ENCODE data around the gene LST1. TPM values are rescaled to one million over a fixed set of nuclear protein-coding genes. Genes with fewer than 3 reads are reported as not detected.

Gene LST1
- total RNA-seq, 3 donors from 2014 or later (not counting 1 experiment from before 2014, with no cell fraction given) = 25.4 to 120 (median 50.5) TPM

DNA sequence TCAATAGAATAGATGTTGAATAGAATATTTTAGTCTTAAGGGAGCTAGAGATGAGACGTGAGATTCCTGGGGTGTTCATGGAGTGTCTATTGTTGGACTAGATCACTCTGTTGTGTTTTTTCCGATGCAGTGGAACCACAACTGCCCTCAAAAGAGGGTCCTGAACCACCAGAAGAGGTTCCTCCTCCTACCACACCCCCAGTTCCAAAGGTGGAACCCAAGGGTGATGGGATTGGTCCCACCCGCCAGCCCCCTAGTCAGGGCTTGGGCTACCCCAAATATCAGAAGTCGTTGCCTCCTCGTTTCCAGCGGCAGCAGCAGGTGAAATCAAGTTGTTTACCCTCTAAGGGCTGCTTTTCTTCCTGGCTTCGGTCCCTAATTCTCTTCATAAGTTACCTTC, 42.9 kb downstream of the LST1 start:
- no peak overlapping the region for H3K4me3 Mint-ChIP-seq
- Histone ChIP-seq H3K27me3 (ENCODE audit: control insufficient read depth, insufficient read depth, low read length) (no peaks in the 10 kb centered on the region), H3K4me3 (ENCODE audit: low read length) (no peak overlapping the region), H3K36me3 (ENCODE audit: control insufficient read depth, insufficient read depth, low read length) (peaks cover 92% of the 10 kb centered on the region), H3K4me1 (ENCODE audit: control insufficient read depth, insufficient read depth, low read length) (no peaks in the 10 kb centered on the region), H3K27ac (ENCODE audit: low read length) (no peak overlapping the region), H3K9me3 (ENCODE audit: control insufficient read depth, insufficient read depth, low read length) (no peaks in the 10 kb centered on the region)
- peaks cover 6 to 28% of the 10 kb centered on the region in 2 donors for H3K4me1 Mint-ChIP-seq
- H3K27ac Mint-ChIP-seq = no peak overlapping the region
- no peaks in the 10 kb centered on the region for H3K9me3 Mint-ChIP-seq
- ATAC-seq (no peak), DNase-seq (no peak)
- 94% methylated on average over 7 of the region's 7 CpGs for WGBS (ENCODE audit: insufficient coverage)
- intact Hi-C loops (cut with micrococcal nuclease) = no loop called here
- no peaks in the 10 kb centered on the region for H3K27me3 Mint-ChIP-seq (ENCODE audit: low read depth in 2 of 2)
- peaks cover 24% of the 10 kb centered on the region for H3K36me3 Mint-ChIP-seq
- TF ChIP-seq, protein P1, sequence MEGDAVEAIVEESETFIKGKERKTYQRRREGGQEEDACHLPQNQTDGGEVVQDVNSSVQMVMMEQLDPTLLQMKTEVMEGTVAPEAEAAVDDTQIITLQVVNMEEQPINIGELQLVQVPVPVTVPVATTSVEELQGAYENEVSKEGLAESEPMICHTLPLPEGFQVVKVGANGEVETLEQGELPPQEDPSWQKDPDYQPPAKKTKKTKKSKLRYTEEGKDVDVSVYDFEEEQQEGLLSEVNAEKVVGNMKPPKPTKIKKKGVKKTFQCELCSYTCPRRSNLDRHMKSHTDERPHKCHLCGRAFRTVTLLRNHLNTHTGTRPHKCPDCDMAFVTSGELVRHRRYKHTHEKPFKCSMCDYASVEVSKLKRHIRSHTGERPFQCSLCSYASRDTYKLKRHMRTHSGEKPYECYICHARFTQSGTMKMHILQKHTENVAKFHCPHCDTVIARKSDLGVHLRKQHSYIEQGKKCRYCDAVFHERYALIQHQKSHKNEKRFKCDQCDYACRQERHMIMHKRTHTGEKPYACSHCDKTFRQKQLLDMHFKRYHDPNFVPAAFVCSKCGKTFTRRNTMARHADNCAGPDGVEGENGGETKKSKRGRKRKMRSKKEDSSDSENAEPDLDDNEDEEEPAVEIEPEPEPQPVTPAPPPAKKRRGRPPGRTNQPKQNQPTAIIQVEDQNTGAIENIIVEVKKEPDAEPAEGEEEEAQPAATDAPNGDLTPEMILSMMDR (IDR thresholded peaks at IDR 0.05) = no peak

DNA sequence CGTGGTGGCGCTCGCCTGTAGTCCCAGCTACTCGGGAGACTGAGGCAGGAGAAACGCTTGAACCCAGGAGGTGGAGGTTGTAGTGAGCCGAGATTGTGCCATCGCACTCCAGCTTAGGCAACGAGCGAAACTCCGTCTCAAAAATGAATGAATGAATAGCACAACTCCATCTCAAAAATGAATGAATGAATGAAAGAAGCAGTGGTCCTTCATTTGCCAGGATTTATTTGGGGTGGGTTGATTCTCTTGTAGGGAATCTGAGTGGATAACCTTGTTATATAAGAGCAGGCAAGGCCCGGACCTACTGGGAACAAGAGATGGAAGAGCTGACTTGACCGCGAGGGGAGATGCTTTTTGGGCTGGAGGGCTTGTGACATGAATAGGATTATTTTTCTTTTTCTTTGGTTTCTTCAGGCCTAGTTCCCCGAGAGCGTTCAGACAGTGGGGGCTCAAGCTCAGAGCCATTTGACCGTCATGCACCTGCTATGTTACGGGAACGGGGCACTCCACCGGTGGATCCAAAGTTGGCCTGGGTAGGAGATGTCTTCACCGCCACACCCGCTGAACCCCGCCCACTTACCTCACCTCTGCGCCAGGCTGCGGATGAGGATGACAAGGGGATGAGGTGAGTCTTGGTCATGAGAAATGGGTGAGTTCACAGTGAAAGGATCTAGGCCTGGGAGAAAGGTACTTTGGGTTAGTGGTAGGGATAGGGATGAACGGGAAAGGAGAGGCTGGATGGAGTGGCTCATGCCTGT, 44.3 kb downstream of the LST1 start:
- H3K9me3 ChIP-seq (ENCODE audit: control insufficient read depth, insufficient read depth, low read length) = no peaks in the 10 kb centered on the region
- H3K4me3 ChIP-seq (ENCODE audit: low read length) = no peak overlapping the region
- Mint-ChIP-seq H3K4me3 (no peak overlapping the region), H3K27ac (peak overlapping the region; percentile 26 to 54), H3K4me1 (peaks cover 6 to 30% of the 10 kb centered on the region in 2 donors), H3K27me3 (ENCODE audit: low read depth in 2 of 2) (no peaks in the 10 kb centered on the region), H3K9me3 (no peaks in the 10 kb centered on the region), H3K36me3 (peaks cover 24% of the 10 kb centered on the region)
- no peak overlapping the region for H3K27ac ChIP-seq (ENCODE audit: low read length)
- H3K27me3 ChIP-seq (ENCODE audit: control insufficient read depth, insufficient read depth, low read length) = no peaks in the 10 kb centered on the region
- intact Hi-C loops (cut with micrococcal nuclease) = no loop called here
- peaks cover 94% of the 10 kb centered on the region for H3K36me3 ChIP-seq (ENCODE audit: control insufficient read depth, insufficient read depth, low read length)
- WGBS (ENCODE audit: insufficient coverage) = 95% methylated on average over 25 of the region's 25 CpGs
- no peaks in the 10 kb centered on the region for H3K4me1 ChIP-seq (ENCODE audit: control insufficient read depth, insufficient read depth, low read length)
- DNase-seq = no peak
- no peak for ATAC-seq
- TF ChIP-seq, protein P1 (IDR thresholded peaks at IDR 0.05) = no peak

DNA sequence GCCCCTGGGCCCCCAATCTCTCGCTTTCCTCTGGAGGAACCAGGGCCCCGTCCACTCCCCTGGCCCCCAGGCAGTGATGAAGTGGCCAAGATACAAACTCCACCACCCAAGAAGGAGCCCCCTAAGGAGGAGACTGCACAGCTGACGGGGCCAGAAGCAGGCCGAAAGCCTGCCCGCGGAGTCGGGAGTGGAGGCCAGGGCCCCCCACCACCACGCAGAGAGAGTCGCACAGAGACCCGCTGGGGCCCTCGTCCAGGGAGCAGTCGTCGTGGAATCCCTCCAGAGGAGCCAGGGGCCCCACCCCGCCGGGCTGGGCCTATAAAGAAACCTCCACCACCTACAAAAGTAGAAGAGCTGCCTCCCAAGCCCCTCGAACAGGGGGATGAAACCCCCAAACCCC, 45.1 kb downstream of the LST1 start:
- Mint-ChIP-seq H3K27ac (peak overlapping the region; percentile 26 to 54), H3K4me3 (no peak overlapping the region)
- 95% methylated on average over 16 of the region's 16 CpGs for WGBS (ENCODE audit: insufficient coverage)

More for the DNA sequence above, 45.1 kb downstream of the LST1 start:
- no peaks in the 10 kb centered on the region for H3K27me3 Mint-ChIP-seq (ENCODE audit: low read depth in 2 of 2)
- peaks cover 18% of the 10 kb centered on the region for H3K36me3 Mint-ChIP-seq
- H3K9me3 Mint-ChIP-seq = no peaks in the 10 kb centered on the region
- H3K4me1 Mint-ChIP-seq = peaks cover 6 to 29% of the 10 kb centered on the region in 2 donors
- no peaks in the 10 kb centered on the region for H3K27me3 ChIP-seq (ENCODE audit: control insufficient read depth, insufficient read depth, low read length)
- no peak overlapping the region for H3K4me3 ChIP-seq (ENCODE audit: low read length)
- H3K36me3 ChIP-seq (ENCODE audit: control insufficient read depth, insufficient read depth, low read length) = peaks cover 94% of the 10 kb centered on the region
- H3K27ac ChIP-seq (ENCODE audit: low read length) = no peak overlapping the region
- no peaks in the 10 kb centered on the region for H3K4me1 ChIP-seq (ENCODE audit: control insufficient read depth, insufficient read depth, low read length)
- TF ChIP-seq, protein P1 (IDR thresholded peaks at IDR 0.05) = no peak
- no peak for DNase-seq
- no peaks in the 10 kb centered on the region for H3K9me3 ChIP-seq (ENCODE audit: control insufficient read depth, insufficient read depth, low read length)
- intact Hi-C loops (cut with micrococcal nuclease) = no loop called here
- no peak for ATAC-seq

Data from natural killer cell (primary cell).